Measurements from ENCODE around the gene NME4.
"Not testable (repeated sequence)": the region's sequence is repeated elsewhere in the genome, so short reads cannot be mapped to it uniquely, and the experiment has no call there.

Gene NME4

GRCh38 chr16:383326-384051, 13.5 kb upstream of the NME4 start:
- peak; percentile 75 for DNase-seq (ENCODE audit: low spot score)
- Histone ChIP-seq H3K27me3 (ENCODE audit: insufficient read depth, poor library complexity, severe bottlenecking) (no peaks in the 10 kb centered on the region), H3K4me3 (ENCODE audit: severe bottlenecking) (no peak overlapping the region), H3K27ac (ENCODE audit: poor library complexity, severe bottlenecking) (peak overlapping the region; percentile 69), H3K4me1 (ENCODE audit: insufficient read depth, poor library complexity, severe bottlenecking) (peaks cover 7% of the 10 kb centered on the region), H3K36me3 (ENCODE audit: low read depth) (no peaks in the 10 kb centered on the region), H3K9me3 (ENCODE audit: severe bottlenecking) (no peaks in the 10 kb centered on the region)
- TF ChIP-seq CTCF (IDR thresholded peaks at IDR 0.05; ENCODE audit: poor library complexity, severe bottlenecking), result no peak
- peak; percentile 56 for ATAC-seq (ENCODE audit: low read depth)

- no peak for ATAC-seq (ENCODE audit: low read depth)
These were observed 10.3 kb upstream of the NME4 start for GRCh38 chr16:386641-387156.

GRCh38 chr16:387761-388666, 9.0 kb upstream of the NME4 start:
- not testable (repeated sequence) for H3K27me3 ChIP-seq (ENCODE audit: insufficient read depth, poor library complexity, severe bottlenecking); H3K4me3 ChIP-seq (ENCODE audit: severe bottlenecking); H3K9me3 ChIP-seq (ENCODE audit: severe bottlenecking); H3K4me1 ChIP-seq (ENCODE audit: insufficient read depth, poor library complexity, severe bottlenecking); H3K27ac ChIP-seq (ENCODE audit: poor library complexity, severe bottlenecking); ATAC-seq (ENCODE audit: low read depth); H3K36me3 ChIP-seq (ENCODE audit: low read depth); DNase-seq (ENCODE audit: low spot score)

More at GRCh38 chr16:386641-387156, 10.3 kb upstream of the NME4 start:
- Histone ChIP-seq H3K9me3 (ENCODE audit: severe bottlenecking) (no peaks in the 10 kb centered on the region), H3K36me3 (ENCODE audit: low read depth) (no peaks in the 10 kb centered on the region), H3K27ac (ENCODE audit: poor library complexity, severe bottlenecking) (no peak overlapping the region), H3K4me1 (ENCODE audit: insufficient read depth, poor library complexity, severe bottlenecking) (peaks cover 7% of the 10 kb centered on the region), H3K27me3 (ENCODE audit: insufficient read depth, poor library complexity, severe bottlenecking) (no peaks in the 10 kb centered on the region), H3K4me3 (ENCODE audit: severe bottlenecking) (no peak overlapping the region)
- peak; percentile 32 for TF ChIP-seq CTCF (IDR thresholded peaks at IDR 0.05; ENCODE audit: poor library complexity, severe bottlenecking)
- no peak for DNase-seq (ENCODE audit: low spot score)

GRCh38 chr16:389352-389751, 7.6 kb upstream of the NME4 start:
- DNase-seq (ENCODE audit: low spot score), result no peak
- no peak for TF ChIP-seq CTCF (IDR thresholded peaks at IDR 0.05; ENCODE audit: poor library complexity, severe bottlenecking)
- H3K9me3 ChIP-seq (ENCODE audit: severe bottlenecking), result no peaks in the 10 kb centered on the region

DNA sequence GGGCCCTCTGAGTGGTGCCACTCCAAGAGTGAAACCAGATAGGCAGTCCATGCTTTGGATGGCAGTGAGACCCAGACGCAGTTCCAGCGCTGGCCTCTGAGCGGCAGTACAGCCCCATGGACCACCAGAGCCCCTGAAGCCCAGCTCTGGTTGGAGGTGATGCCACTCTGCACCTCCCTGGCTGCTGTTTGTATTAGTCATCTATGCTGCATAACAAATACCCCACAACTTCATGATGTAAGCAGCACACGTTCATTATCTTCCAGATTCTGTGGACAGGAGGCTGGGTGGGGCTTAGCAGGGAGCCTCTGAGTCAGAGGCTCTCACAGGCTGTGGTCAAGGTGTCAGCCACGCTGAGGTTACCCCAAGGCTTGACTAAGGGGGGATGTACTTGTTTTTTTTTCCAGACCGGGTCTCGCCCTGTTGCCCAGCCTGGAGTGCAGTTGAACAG, 5.1 kb upstream of the NME4 start:
- no peak overlapping the region for H3K27ac ChIP-seq (ENCODE audit: poor library complexity, severe bottlenecking)
- peak; percentile 59 for TF ChIP-seq CTCF (IDR thresholded peaks at IDR 0.05; ENCODE audit: poor library complexity, severe bottlenecking)
- H3K27me3 ChIP-seq (ENCODE audit: insufficient read depth, poor library complexity, severe bottlenecking), result no peaks in the 10 kb centered on the region
- no peaks in the 10 kb centered on the region for H3K9me3 ChIP-seq (ENCODE audit: severe bottlenecking)
- ATAC-seq (ENCODE audit: low read depth) (peak; percentile 36; the same call in 1 of the 3 replicates), DNase-seq (ENCODE audit: low spot score) (no peak)
- H3K4me3 ChIP-seq (ENCODE audit: severe bottlenecking), result no peak overlapping the region
- no peaks in the 10 kb centered on the region for H3K36me3 ChIP-seq (ENCODE audit: low read depth)
- no peaks in the 10 kb centered on the region for H3K4me1 ChIP-seq (ENCODE audit: insufficient read depth, poor library complexity, severe bottlenecking)

More at GRCh38 chr16:389352-389751, 7.6 kb upstream of the NME4 start:
- H3K36me3 ChIP-seq (ENCODE audit: low read depth), result no peaks in the 10 kb centered on the region
- H3K4me1 ChIP-seq (ENCODE audit: insufficient read depth, poor library complexity, severe bottlenecking), result no peaks in the 10 kb centered on the region
- H3K27me3 ChIP-seq (ENCODE audit: insufficient read depth, poor library complexity, severe bottlenecking), result no peaks in the 10 kb centered on the region
- no peak for ATAC-seq (ENCODE audit: low read depth)
- H3K4me3 ChIP-seq (ENCODE audit: severe bottlenecking), result no peak overlapping the region
- no peak overlapping the region for H3K27ac ChIP-seq (ENCODE audit: poor library complexity, severe bottlenecking)

Data from RWPE2 (cell line).